Esophagus muscularis mucosa (tissue), 4 donors: ENCODE measurements around the gene C2CD4C. TPM values are rescaled to one million over a fixed set of nuclear protein-coding genes. Genes with fewer than 3 reads are reported as not detected.
A peak's percentile ranks its signal among the peaks of the same experiment; 100 is the strongest.

Experiments used
- DNase-seq: peaks from one replicate; pipeline ENCODE4 v3.0.0-alpha.2; 2017; ENCODE audit errors: extremely low spot score
- H3K27ac ChIP-seq, 4 donors: fragments of 200-600 bp; sonication (generic); replicated peaks in 1 of 4; 1 replicate in 3 of 4; 2 replicates in 1 of 4; pipeline ENCODE4 v1.5.1; 2016 to 2019; ENCODE audit warnings: mild to moderate bottlenecking in 1 of 4
- H3K27me3 ChIP-seq, 4 donors: fragments of 200-600 bp; sonication (generic); one replicate each; pipeline versions ENCODE4 v1.5.1 to v1.6.0; 2016 to 2019
- H3K36me3 ChIP-seq, 4 donors: fragments of 200-600 bp; sonication (generic); one replicate each; pipeline ENCODE4 v1.5.1; 2016 to 2019
- H3K4me1 ChIP-seq, 4 donors: fragments of 200-600 bp; sonication (generic); one replicate each; pipeline ENCODE4 v1.5.1; 2016 to 2019
- H3K4me3 ChIP-seq, 4 donors: fragments of 200-600 bp; sonication (generic); 1 replicate in 2 of 4; 2 replicates in 2 of 4; pipeline ENCODE4 v1.5.1; 2016 to 2019; ENCODE audit warnings: mild to moderate bottlenecking in 4 of 4, moderate library complexity in 1 of 4
- H3K9me3 ChIP-seq, 4 donors: fragments of 200-600 bp; sonication (generic); 1 replicate in 3 of 4; 2 replicates in 1 of 4; pipeline ENCODE4 v1.5.1; 2016 to 2019
- EP300 ChIP-seq: sonication (generic); formaldehyde crosslinking; IDR thresholded peaks from one replicate; pipeline ENCODE4 v1.6.1; 2017; ENCODE audit warnings: antibody characterized with exemption
- POLR2A ChIP-seq: fragments of 450-650 bp; IDR thresholded peaks from one replicate; pipeline ENCODE4 v1.6.1; 2017; ENCODE audit warnings: antibody characterized with exemption, moderate library complexity, mild to moderate bottlenecking, low read depth
- POLR2AphosphoS5 ChIP-seq, 2 donors: sonication (generic); formaldehyde crosslinking; IDR thresholded peaks; one replicate each; pipeline ENCODE4 v1.6.1; 2017; ENCODE audit warnings: antibody characterized with exemption in 2 of 2
- WGBS: methylation state at CpG from one replicate; pipeline ENCODE4 v1.1.5; 2018; 5-methylcytosine and 5-hydroxymethylcytosine counted together
- intact Hi-C: fragments of 100-400 bp; cut with DNase I; formaldehyde crosslinking; loops from one replicate; pipeline ENCODE4 v1.15.1; 2023
- total RNA-seq, 4 donors: library from RNA; depleted of rRNA; stranded (reverse); fragments of >200 nt; gene quantifications; one replicate each; pipeline versions ENCODE4 v1.1.0 to v1.2.1, GENCODE V29; 2016
- TF ChIP-seq, protein P1 (sequence below), 3 experiments: fragments of 200-600 bp in 2 of 3; fragments of 450-650 bp in 1 of 3; sonication (generic) in 2 of 3; IDR thresholded peaks; one replicate each; pipeline ENCODE4 v1.5.1; 2017 to 2019; ENCODE audit warnings: antibody characterized with exemption in 3 of 3, mild to moderate bottlenecking in 2 of 3, moderate library complexity in 1 of 3

The C2CD4C gene
- total RNA-seq, 4 donors from 2014 or later = 0.46 to 3.7 (median 1.7) TPM

DNA sequence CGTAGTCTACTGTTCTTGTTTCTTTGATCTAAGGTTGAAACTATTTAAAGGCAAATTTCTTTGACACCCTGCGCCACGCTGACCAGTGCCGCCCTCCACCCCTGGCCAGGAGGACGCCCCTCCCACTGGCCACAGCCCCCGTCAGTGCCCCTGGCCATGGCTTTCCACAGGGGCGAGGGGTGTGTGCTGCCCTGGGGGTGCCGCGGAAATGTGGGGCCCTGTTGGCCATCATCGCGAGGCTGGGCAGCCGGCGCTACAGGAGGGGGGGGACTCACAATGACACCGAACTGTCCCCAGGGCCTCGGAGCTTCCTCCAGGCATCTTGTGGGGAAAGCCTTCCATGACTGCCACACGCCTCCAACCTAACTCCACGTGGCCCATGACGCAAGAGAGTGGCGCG is 41.0 kb upstream of the C2CD4C start:
- no peak for TF ChIP-seq POLR2A
- H3K4me3 ChIP-seq = no peak overlapping the region
- WGBS = 87% methylated on average over 14 of the region's 20 CpGs
- peaks cover 0 to 9% (median 0%) of the 10 kb centered on the region in 4 donors for H3K36me3 ChIP-seq
- H3K27ac ChIP-seq = no peak overlapping the region
- no peak for DNase-seq
- intact Hi-C loops = no loop called here
- H3K4me1 ChIP-seq = peaks cover 6 to 16% (median 14%) of the 10 kb centered on the region in 4 donors
- no peaks in the 10 kb centered on the region for H3K27me3 ChIP-seq
- no peaks in the 10 kb centered on the region for H3K9me3 ChIP-seq

- no peak for TF ChIP-seq POLR2A
- TF ChIP-seq, protein P1, sequence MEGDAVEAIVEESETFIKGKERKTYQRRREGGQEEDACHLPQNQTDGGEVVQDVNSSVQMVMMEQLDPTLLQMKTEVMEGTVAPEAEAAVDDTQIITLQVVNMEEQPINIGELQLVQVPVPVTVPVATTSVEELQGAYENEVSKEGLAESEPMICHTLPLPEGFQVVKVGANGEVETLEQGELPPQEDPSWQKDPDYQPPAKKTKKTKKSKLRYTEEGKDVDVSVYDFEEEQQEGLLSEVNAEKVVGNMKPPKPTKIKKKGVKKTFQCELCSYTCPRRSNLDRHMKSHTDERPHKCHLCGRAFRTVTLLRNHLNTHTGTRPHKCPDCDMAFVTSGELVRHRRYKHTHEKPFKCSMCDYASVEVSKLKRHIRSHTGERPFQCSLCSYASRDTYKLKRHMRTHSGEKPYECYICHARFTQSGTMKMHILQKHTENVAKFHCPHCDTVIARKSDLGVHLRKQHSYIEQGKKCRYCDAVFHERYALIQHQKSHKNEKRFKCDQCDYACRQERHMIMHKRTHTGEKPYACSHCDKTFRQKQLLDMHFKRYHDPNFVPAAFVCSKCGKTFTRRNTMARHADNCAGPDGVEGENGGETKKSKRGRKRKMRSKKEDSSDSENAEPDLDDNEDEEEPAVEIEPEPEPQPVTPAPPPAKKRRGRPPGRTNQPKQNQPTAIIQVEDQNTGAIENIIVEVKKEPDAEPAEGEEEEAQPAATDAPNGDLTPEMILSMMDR (IDR thresholded peaks at IDR 0.05) = no peak
- no peak for TF ChIP-seq EP300
- TF ChIP-seq POLR2AphosphoS5 (IDR thresholded peaks at IDR 0.05) = peak; percentile 45 to 55
- Histone ChIP-seq H3K36me3 (peaks cover 0 to 9% (median 0%) of the 10 kb centered on the region in 4 donors), H3K4me1 (peaks cover 6 to 16% (median 14%) of the 10 kb centered on the region in 4 donors), H3K27me3 (no peaks in the 10 kb centered on the region), H3K27ac (peak overlapping the region; percentile 34 to 63 (median 41)), H3K9me3 (no peaks in the 10 kb centered on the region), H3K4me3 (no peak overlapping the region)
- DNase-seq = no peak
- 38% methylated on average over 28 of the region's 31 CpGs for WGBS
- intact Hi-C loops = no loop called here
Measured at GRCh38 chr19:447816-448560, 39.0 kb upstream of the C2CD4C start.

- H3K36me3 ChIP-seq = peaks cover 0 to 9% (median 0%) of the 10 kb centered on the region in 4 donors
Measured at GRCh38 chr19:447064-447426, 38.1 kb upstream of the C2CD4C start.

DNA sequence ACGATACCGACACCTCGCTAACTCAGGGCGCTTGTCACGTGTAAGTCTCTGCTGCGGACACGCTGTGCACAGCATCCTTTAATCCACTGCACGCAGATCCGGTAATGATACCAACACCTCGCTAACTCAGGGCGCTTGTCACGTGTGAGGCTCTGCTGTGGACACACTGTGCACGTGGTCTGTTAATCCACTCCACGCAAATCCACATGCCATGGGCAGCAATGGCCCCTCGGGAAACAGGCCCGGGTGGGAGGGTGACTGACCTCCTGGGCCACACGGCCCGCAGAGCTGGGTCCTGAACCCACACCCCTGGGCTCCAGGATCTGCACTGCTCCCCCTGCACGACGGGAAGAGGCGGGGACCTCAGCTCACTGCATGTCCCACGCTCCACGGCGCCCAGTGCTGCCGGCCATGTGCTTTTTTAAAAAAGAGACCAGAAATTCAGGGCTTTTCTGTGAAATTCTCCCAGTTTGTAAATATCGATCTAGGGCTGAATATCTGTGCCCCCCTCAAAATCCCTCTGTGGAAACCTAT is 35.8 kb upstream of the C2CD4C start:
- intact Hi-C loops = no loop called here
- DNase-seq = no peak
- WGBS = 94% methylated on average over 15 of the region's 26 CpGs
- Histone ChIP-seq H3K27ac (no peak overlapping the region), H3K27me3 (no peaks in the 10 kb centered on the region), H3K4me1 (peaks cover 6 to 16% (median 14%) of the 10 kb centered on the region in 4 donors), H3K9me3 (no peaks in the 10 kb centered on the region), H3K36me3 (peaks cover 0 to 9% (median 5%) of the 10 kb centered on the region in 4 donors), H3K4me3 (no peak overlapping the region)
- no peak for TF ChIP-seq POLR2AphosphoS5 (IDR thresholded peaks at IDR 0.05)
- TF ChIP-seq POLR2A = no peak
- TF ChIP-seq, protein P1 (IDR thresholded peaks at IDR 0.05) = no peak
- no peak for TF ChIP-seq EP300

More at GRCh38 chr19:447064-447426, 38.1 kb upstream of the C2CD4C start:
- H3K27me3 ChIP-seq = no peaks in the 10 kb centered on the region
- TF ChIP-seq, protein P1 (IDR thresholded peaks at IDR 0.05) = no peak
- H3K27ac ChIP-seq = no peak overlapping the region
- WGBS = 84% methylated on average over 24 of the region's 24 CpGs
- intact Hi-C loops = no loop called here
- H3K4me1 ChIP-seq = peaks cover 6 to 16% (median 14%) of the 10 kb centered on the region in 4 donors
- no peak overlapping the region for H3K4me3 ChIP-seq
- H3K9me3 ChIP-seq = no peaks in the 10 kb centered on the region
- DNase-seq = no peak

GRCh38 chr19:443005-443404 is 34.1 kb upstream of the C2CD4C start:
- H3K36me3 ChIP-seq = peaks cover 0 to 21% (median 11%) of the 10 kb centered on the region in 4 donors
- H3K4me3 ChIP-seq = no peak overlapping the region
- peaks cover 6 to 10% (median 9%) of the 10 kb centered on the region in 4 donors for H3K4me1 ChIP-seq
- intact Hi-C loops = no loop called here
- H3K27ac ChIP-seq = no peak overlapping the region
- H3K27me3 ChIP-seq = peaks cover 0 to 9% (median 0%) of the 10 kb centered on the region in 4 donors
- DNase-seq = no peak
- H3K9me3 ChIP-seq = no peaks in the 10 kb centered on the region
- TF ChIP-seq EP300 (no peak), POLR2AphosphoS5 (IDR thresholded peaks at IDR 0.05) (no peak), POLR2A (no peak)
- TF ChIP-seq, protein P1 (IDR thresholded peaks at IDR 0.05) = no peak
- 80% methylated on average over 2 of the region's 2 CpGs for WGBS
